Stimulated activated CD4-positive, alpha-beta T cell treated with anti-CD3 and anti-CD28 coated beads, Interleukin-4, amount 100 ng/mL, for 1 hour (primary cell): ENCODE results near the gene MECP2.
A peak's percentile ranks its signal among the peaks of the same experiment; 100 is the strongest.

Source experiments
- DNase-seq: peaks from one replicate; pipeline ENCODE4 v3.0.0-alpha.2; 2020

Gene MECP2

GRCh38 chrX:154059231-154059630 lies 38.3 kb downstream of the MECP2 start:
- no peak for DNase-seq

GRCh38 chrX:154058214-154058997 lies 39.1 kb downstream of the MECP2 start:
- DNase-seq: no peak

- no peak for DNase-seq
Observed at GRCh38 chrX:154057791-154058190, 39.7 kb downstream of the MECP2 start.

GRCh38 chrX:154056770-154057241 lies 40.7 kb downstream of the MECP2 start:
- no peak for DNase-seq

- DNase-seq: peak; percentile 69
Observed at GRCh38 chrX:154051201-154051810, 46.2 kb downstream of the MECP2 start.

- no peak for DNase-seq
Observed at GRCh38 chrX:154050113-154050495, 47.4 kb downstream of the MECP2 start.

GRCh38 chrX:154049209-154050112 lies 48.1 kb downstream of the MECP2 start:
- no peak for DNase-seq

- DNase-seq: no peak
Observed at GRCh38 chrX:154048398-154048797, 49.1 kb downstream of the MECP2 start.

GRCh38 chrX:154046940-154047610 lies 50.4 kb downstream of the MECP2 start:
- no peak for DNase-seq

- DNase-seq: no peak
Observed at GRCh38 chrX:154046031-154046781, 51.3 kb downstream of the MECP2 start.

- DNase-seq: no peak
Observed at GRCh38 chrX:154044091-154044490, 53.4 kb downstream of the MECP2 start.

GRCh38 chrX:154043003-154043763 lies 54.3 kb downstream of the MECP2 start:
- DNase-seq: no peak

- no peak for DNase-seq
Observed at GRCh38 chrX:154040863-154041262, 56.7 kb downstream of the MECP2 start.

- DNase-seq: no peak
Observed at GRCh38 chrX:154040307-154040756, 57.2 kb downstream of the MECP2 start.

- no peak for DNase-seq
Observed at GRCh38 chrX:154039577-154039976, 57.9 kb downstream of the MECP2 start.

GRCh38 chrX:154038656-154039055 lies 58.9 kb downstream of the MECP2 start:
- DNase-seq: no peak

GRCh38 chrX:154037754-154038153 lies 59.8 kb downstream of the MECP2 start:
- no peak for DNase-seq

- no peak for DNase-seq
Observed at GRCh38 chrX:154036513-154036912, 61.0 kb downstream of the MECP2 start.

- DNase-seq: no peak
Observed at GRCh38 chrX:154033848-154034247, 63.7 kb downstream of the MECP2 start.

- DNase-seq: no peak
Observed at GRCh38 chrX:154032653-154033052, 64.9 kb downstream of the MECP2 start.

- no peak for DNase-seq
Observed at GRCh38 chrX:154032160-154032559, 65.4 kb downstream of the MECP2 start.
